K562 (cell line): Measurements from ENCODE around the gene BAIAP2. TPM values are rescaled to one million over a fixed set of nuclear protein-coding genes. Genes with fewer than 3 reads are reported as not detected.

Experiments
- CREB1 ChIP-seq, 2 experiments: sonication (generic) in 1 of 2; formaldehyde crosslinking in 1 of 2; IDR thresholded peaks; 2 replicates each; pipeline versions ENCODE4 v1.6.1 to v1.8.0; 2012 to 2022; ENCODE audit warnings: inconsistent platforms in 1 of 2, mild to moderate bottlenecking in 1 of 2, missing genetic modification reagents in 1 of 2, moderate library complexity in 1 of 2
- DDX20 ChIP-seq: fragments of 450-650 bp; IDR thresholded peaks from 2 replicates; pipeline ENCODE4 v1.6.1; 2016; ENCODE audit warnings: missing genetic modification characterization, low read depth, mild to moderate bottlenecking, missing compliant biosample characterization, moderate library complexity
- FOXK1 ChIP-seq: sonication (generic); formaldehyde crosslinking; IDR thresholded peaks from 2 replicates; pipeline ENCODE4 v1.8.0; 2022; ENCODE audit warnings: missing genetic modification reagents, mild to moderate bottlenecking, borderline replicate concordance
- PTBP1 ChIP-seq: fragments of 200-400 bp; formaldehyde crosslinking; IDR thresholded peaks from 2 replicates; pipeline ENCODE4 v1.6.1; 2017; ENCODE audit warnings: low read depth, low read length
- REST ChIP-seq, 2 experiments: fragments of 450-650 bp; formaldehyde crosslinking in 1 of 2; IDR thresholded peaks; 2 replicates each; pipeline versions ENCODE4 v1.4.0 to v1.6.1; 2014 to 2020; ENCODE audit warnings: mild to moderate bottlenecking in 2 of 2, borderline replicate concordance in 1 of 2, low read depth in 1 of 2
- TSC22D4 ChIP-seq: fragments of 450-650 bp; IDR thresholded peaks from 2 replicates; pipeline ENCODE4 v1.6.1; 2016; ENCODE audit warnings: missing genetic modification characterization, missing biosample characterization, control low read depth
- YY1 ChIP-seq, 3 experiments: IDR thresholded peaks; 2 replicates each; pipeline ENCODE4 v1.6.1; 2011; ENCODE audit warnings: low read length in 2 of 3, mild to moderate bottlenecking in 2 of 3, moderate library complexity in 2 of 3, borderline replicate concordance in 1 of 3, control low read depth in 1 of 3, low read depth in 1 of 3; ENCODE audit not compliant: insufficient read depth in 3 of 3, insufficient replicate concordance in 2 of 3, control insufficient read depth in 1 of 3, insufficient read length in 1 of 3; ENCODE audit errors: extremely low read depth in 1 of 3
- ZNF146 ChIP-seq: IDR thresholded peaks from one replicate; pipeline ENCODE4 v1.6.1; 2018; ENCODE audit warnings: missing compliant biosample characterization; ENCODE audit not compliant: unreplicated experiment
- ZNF41 ChIP-seq: fragments of 250-450 bp; sonication (Bioruptor Pico); conservative IDR thresholded peaks from 2 replicates; pipeline ENCODE4 v1.4.0; 2020; ENCODE audit warnings: mild to moderate bottlenecking
- polyA plus RNA-seq, 8 experiments: library from polyadenylated mRNA; depleted of rRNA in 4 of 8; stranded (reverse) in 5 of 8; unstranded in 3 of 8; fragments of >200 nt; fragmentation: Nextera tagmentation in 2 of 8; fragmentation: Illumina TruSeq in 1 of 8; extraction: Ambion mirVana in 2 of 8; extraction: Trizol in 1 of 8; gene quantifications; 2 replicates each; pipeline versions ENCODE4 v1.2.1 to v1.2.3, GENCODE V29; 2011 to 2014; ENCODE audit warnings: inconsistent platforms in 1 of 8, missing spikeins in 1 of 8
- total RNA-seq, 7 experiments: library from RNA; depleted of rRNA in 6 of 7; stranded (reverse); fragments of >200 nt in 6 of 7; fragmentation: Illumina TruSeq in 2 of 7; extraction: Trizol in 2 of 7; gene quantifications; 2 replicates each; pipeline versions ENCODE4 v1.2.1 to v1.2.3, GENCODE V29; 2011 to 2021; ENCODE audit warnings: low replicate concordance in 1 of 7

The BAIAP2 gene
- total and polyA plus RNA-seq, 9 of the 15 experiments (the other 6 are each of a cell fraction or from before 2014, with no cell fraction given) = 2.3 to 51.6 (median 18.4) TPM

- TF ChIP-seq DDX20 (no peak), ZNF146 (no peak), TSC22D4 (no peak), REST (IDR thresholded peaks at IDR 0.05; ENCODE audit: borderline replicate concordance) (no peak), REST (CRISPR knock-in tag; IDR thresholded peaks at IDR 0.05; ENCODE audit: low read depth) (no peak), PTBP1 (no peak), YY1 (IDR thresholded peaks at IDR 0.05; ENCODE audit: borderline replicate concordance in 1 of 3, control insufficient read depth in 1 of 3, extremely low read depth in 1 of 3, insufficient read depth in 3 of 3, insufficient read length in 1 of 3, insufficient replicate concordance in 2 of 3, low read depth in 1 of 3, low read length in 2 of 3) (no peak), CREB1 (IDR thresholded peaks at IDR 0.05) (no peak), CREB1 (CRISPR knock-in tag; IDR thresholded peaks at IDR 0.05) (no peak), ZNF41 (CRISPR knock-in tag) (no peak), FOXK1 (CRISPR knock-in tag) (no peak)
Measured at GRCh38 chr17:81025741-81026129, 9.2 kb upstream of the BAIAP2 start (continued).
